IPS-18c (cell line): ENCODE measurements around the gene GRIN2B.

Source experiments
- H3K4me3 ChIP-seq: 2 replicates; pipeline ENCODE4 v1.7.0; 2013; ENCODE audit warnings: low read depth, mild to moderate bottlenecking, low read length, moderate library complexity; ENCODE audit not compliant: insufficient read depth
- H3K9me3 ChIP-seq: one replicate; pipeline ENCODE4 v1.6.1; 2013; ENCODE audit warnings: mild to moderate bottlenecking, low read length, moderate library complexity; ENCODE audit not compliant: control insufficient read depth, insufficient read depth

Gene GRIN2B

DNA sequence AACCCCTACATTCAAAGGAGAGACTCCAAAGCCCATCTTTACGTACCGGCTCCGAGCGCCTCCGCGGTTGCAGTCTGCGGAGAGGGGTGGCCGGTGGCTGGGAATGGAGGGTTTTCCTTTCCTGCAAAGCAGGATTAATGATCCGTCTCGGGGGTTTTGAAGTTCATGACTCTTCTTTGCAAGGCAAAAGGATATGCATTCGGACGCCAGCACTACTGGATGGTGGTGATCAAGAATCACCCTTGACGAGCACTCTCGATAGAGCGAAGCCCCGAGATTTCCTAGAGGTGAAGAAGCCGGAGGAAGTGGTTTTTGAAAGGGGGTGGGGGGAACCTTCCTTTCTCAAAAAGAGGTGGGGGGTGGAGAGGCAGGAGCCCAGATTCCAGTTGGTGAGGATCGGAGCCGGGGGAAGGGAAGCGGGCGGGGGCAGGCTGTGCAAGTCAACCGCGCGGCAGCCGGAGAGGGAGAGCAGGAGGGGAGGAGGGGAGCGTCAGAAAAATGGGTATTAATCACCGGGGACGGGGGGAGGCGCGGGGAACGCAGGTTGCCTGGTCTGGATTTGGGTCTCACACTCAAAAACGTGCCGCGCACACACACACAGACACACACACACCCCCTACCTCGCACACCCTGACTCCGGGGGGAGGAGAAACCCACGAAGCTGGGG, at the start of gene GRIN2B:
GRIN2B (minus strand) TSS at position 307 of the 667 bp plus-strand sequence. CDS start 115,394 bp downstream, outside the sequence.
- H3K4me3 ChIP-seq = peak within 1 kb of the TSS; percentile 71
- H3K9me3 ChIP-seq = no peaks in the 10 kb centered on the region

DNA sequence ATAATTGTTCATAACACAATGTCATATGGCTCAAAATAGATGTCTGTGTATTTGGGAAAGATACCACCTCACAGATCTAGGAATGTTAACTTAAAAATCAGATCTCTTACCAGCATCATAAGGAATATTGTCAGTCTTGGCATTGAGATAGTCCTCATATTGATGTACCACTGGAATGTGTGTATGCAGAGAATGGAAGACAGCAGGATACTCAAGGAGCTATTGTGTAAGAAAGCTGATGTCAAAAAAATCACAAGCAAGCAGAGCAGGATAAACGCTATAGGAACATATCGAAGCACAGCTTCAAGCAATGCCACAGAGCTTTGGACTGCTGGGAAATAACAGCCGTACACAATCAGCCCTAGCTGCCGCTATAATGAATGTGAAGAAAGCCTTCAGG, 45.1 kb upstream of the GRIN2B start:
- Histone ChIP-seq H3K9me3 (no peaks in the 10 kb centered on the region), H3K4me3 (no peak overlapping the region)

DNA sequence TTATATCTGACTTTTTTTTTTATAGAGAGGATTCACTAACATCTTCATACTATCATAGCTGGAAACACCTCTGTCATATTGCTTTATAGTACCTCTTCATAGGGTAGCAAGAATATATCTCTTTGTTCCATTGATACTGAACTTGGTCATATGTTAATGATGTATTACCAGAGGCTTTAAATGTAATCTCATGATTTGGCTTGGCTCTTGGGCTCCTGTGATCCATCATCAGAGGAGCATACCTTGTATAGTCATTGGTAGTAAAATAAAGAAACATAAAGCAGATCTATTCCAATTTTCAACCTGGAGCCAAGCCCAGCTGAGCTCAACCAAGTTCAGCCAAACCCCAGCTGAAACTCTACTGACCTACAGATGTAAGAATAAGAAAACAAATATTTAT, 43.2 kb upstream of the GRIN2B start:
- Histone ChIP-seq H3K4me3 (no peak overlapping the region), H3K9me3 (no peaks in the 10 kb centered on the region)

DNA sequence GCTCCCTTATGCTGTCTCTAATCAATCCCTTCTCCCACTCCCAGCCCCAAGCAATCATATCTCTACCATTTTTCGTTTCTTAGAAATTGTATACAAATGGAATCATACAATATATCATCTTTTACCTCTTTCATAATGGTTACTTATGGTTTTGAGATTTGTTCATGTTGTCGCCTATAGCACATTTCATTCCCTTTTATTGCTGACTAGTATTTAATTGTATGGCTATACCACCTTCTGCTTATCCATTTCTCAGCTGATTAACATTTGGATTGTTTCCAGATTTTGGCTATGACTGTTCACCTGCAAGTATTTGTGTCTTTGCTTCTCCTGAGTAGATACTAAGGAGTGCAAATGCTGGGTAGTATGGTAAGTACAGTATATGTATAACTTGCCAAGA, 36.7 kb upstream of the GRIN2B start:
- no peak overlapping the region for H3K4me3 ChIP-seq
- H3K9me3 ChIP-seq = no peaks in the 10 kb centered on the region

DNA sequence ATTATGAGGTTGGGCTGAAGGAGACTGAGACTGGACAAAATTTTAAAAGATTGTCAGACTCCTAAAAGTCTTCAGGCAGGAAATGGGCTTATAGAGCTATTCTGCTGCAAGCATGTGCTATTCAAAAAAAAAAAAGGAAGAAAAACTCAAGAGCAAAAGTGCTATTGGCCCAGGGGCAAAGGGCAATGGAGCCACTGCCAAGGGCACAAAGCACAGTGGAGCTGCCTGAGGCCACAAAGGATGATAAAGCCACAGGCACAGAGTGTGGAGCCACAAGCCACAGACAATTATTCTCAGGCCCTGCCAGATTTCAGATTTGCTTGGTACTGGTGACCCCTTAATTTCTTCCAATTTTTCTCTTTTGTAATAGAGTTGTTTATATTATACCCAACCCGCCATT, 29.6 kb upstream of the GRIN2B start:
- H3K9me3 ChIP-seq = no peaks in the 10 kb centered on the region
- H3K4me3 ChIP-seq = no peak overlapping the region

DNA sequence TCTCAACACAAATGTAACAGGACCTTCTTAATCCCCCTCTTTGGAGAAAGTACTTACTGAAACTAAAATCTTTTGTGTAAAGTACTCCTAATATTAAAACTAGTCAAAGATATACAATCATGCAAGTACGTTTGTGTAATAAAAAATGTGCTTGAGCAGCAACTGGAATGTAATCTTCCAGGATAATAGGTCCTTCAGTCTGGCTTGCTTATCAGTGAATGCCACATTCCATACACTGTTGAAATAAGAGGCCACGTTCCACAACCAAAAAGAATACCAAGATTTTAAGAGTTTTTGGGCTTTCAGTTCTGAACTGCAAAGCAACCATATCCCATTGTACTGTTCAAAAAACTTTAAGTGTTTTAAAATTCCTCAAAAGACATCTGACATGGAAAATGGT, 26.2 kb upstream of the GRIN2B start:
- Histone ChIP-seq H3K9me3 (no peaks in the 10 kb centered on the region), H3K4me3 (no peak overlapping the region)

DNA sequence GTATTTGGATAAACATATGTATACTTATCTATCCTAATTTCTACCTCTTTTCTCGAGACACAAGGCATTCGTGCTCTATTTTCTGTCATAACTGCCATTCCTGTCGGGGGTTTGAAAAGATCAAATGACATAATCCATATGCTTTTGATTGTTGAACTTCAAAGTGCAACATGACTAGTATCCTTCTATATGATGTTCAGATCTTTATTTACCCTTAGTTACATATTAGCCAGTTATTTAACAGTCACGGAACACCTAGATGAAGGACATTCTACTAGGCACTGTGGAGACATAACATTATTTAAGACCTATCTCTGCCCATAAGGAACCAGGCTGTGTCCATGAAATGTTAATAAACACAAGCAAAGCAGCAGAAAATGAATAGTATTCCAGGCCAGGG, 11.2 kb upstream of the GRIN2B start:
- Histone ChIP-seq H3K9me3 (no peaks in the 10 kb centered on the region), H3K4me3 (no peak overlapping the region)

DNA sequence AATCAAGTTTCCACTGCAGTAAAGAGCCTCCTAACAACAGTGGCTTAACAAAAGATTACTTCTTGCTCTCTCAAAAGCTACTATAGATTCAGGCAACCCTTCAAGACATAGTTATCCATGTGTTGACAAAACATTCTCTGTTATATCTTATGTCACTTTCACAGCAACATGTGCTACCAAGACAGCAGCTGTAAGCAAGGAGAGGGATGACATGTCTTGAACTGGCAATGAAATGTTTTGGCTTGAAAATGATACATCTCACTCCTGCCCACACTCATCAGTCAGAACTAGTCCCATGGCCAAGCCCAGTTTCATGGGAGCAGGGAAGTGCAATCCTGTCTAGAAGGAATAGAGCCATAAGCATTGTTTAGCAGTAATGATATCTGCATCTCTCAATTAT, 10.7 kb upstream of the GRIN2B start:
- Histone ChIP-seq H3K4me3 (no peak overlapping the region), H3K9me3 (no peaks in the 10 kb centered on the region)

DNA sequence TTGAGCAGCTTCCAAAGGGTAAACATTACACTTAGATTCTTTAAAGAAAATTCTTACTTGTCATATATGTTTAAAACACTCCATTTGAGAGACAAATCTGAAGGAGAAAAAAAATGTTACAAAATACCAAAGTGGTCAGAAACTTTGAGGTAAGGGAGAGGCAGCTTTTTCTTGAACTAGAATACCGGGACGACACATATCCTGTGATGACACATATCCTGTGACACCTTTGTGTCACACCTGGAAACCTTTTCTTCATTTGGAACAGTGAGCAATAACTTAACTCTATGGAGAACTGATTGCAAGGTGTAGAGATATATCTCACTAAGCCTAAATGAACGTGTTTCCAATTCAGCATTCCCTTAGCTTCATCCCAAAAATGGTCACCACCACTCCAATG, 4.6 kb upstream of the GRIN2B start:
- H3K4me3 ChIP-seq = no peak overlapping the region
- no peaks in the 10 kb centered on the region for H3K9me3 ChIP-seq

DNA sequence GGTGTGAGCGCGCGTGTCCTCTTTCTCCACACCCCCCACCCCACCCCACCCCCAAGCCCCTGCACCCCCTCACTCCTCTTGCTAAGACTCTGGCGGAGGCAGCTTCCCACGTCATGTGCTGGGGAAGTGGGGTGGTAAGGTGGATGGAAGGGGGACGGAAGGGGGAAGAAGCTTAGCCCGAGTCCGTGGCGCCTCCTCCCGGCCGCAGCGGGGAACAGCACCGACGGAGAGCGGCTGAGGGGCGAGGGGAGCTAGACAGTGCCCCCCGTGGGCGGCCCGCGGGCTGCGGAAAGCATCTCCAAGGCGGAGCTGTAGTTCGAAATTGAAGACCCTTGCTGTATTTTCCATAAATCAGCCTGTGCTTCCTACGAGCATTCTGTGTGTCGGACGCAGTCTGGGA, 588 bp upstream of the GRIN2B start:
- Histone ChIP-seq H3K4me3 (peak overlapping the region; percentile 71; the same call in 1 of the 2 replicates), H3K9me3 (no peaks in the 10 kb centered on the region)

DNA sequence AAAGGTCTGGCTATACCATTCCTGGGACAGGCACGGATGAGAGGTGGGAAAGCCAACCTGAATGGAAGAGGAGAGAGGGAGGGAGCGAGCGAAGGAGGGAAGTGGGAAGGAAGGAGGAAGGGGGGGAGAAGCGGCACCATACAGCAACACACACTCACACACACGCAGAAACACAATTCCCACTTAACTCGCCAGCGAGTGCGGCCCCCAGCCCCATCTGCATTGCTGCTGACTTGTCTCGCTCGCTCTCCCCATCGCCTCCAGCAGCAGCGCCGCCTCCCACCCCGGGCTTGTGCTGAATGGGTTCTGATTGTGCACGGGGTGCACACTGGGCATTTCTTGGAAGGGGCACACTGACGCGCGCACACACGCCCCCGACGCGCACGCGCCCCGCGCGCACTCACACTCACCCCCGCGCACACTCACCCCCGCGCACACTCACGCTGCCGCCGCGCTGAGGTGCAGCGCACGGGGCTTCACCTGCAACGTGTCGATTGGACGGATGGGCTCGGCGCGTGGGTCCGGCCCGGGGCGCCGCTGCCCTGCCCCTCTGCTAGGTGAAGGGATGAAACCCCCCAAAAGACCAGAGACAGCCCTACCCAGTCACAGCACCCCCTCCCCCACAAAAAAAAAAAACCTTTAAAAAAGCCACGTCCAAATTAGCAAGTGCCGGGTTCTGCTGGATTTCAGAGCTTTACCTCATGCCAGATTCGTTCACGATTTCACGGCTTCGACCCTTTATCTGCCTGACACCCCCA, 685 bp downstream of the GRIN2B start:
- H3K9me3 ChIP-seq = no peaks in the 10 kb centered on the region
- peak overlapping the region; percentile 71 for H3K4me3 ChIP-seq

DNA sequence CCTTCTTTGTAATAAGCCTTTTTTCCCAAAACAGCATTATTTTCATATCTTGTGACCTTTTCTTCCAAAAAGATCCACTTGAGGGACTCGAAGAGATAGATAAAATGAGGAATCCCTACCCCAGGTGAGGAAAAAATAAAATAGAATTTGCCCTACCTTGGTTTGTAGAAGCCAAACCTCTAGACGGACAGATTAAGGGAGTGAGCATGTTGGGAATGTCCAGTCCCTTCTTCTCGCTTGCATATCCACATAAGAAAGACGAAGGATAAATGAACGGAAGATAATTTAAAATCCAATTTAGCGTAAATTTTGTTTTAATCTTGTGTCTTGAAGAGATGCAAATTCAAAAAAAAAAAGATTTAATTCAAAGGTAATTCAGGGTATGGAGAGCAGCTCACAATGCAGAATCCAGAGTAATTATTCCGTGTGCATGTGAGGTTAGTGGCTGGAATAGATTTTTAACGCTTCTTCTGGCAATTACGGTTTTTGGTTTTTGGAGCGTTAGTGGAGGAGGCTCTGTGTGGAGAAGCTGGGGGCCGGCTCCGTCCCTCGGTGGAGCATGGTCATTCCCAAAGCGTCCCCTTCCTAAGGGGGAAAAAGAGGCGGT, 1.5 kb downstream of the GRIN2B start:
- peak overlapping the region; percentile 71 for H3K4me3 ChIP-seq

DNA sequence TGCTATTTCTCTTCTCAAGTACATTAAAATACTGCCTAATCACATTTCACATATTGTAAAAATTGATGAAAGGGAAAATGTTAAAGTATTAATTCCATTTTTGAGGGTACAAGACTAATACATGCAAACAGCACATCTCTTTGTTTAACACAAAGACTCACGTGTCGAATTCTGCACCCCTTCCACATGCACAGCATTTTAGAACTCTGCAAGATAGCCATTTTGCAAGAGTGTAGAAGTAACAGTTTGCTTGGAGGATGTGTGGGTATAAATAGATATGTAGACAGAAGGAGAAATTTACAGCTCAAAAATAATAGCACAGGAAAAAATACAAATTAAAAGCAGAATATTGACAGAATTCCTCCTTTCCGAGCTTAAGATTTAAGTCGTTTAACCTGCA, 2.5 kb downstream of the GRIN2B start:
- no peak overlapping the region for H3K4me3 ChIP-seq
- H3K9me3 ChIP-seq = no peaks in the 10 kb centered on the region

More for the DNA sequence above, 1.5 kb downstream of the GRIN2B start:
- H3K9me3 ChIP-seq = no peaks in the 10 kb centered on the region

DNA sequence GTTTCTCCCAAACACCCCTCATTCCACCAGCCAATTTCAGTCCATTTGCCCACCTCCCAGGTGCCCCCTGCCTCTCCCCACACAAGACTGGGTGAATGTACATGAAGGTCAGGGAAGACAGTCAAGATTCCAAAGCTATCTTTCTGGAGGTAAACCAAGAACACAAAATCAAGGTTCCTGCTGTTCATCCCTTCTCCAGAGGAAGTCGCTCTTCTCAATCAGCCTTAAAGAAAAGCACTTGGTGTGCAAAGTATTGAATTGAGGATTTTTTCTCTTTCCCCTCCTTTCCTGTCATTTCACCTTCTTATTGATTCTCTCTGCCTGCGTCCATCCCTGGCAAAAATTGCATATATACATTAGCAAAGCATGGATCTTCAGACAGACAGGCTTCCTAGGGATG, 4.5 kb downstream of the GRIN2B start:
- Histone ChIP-seq H3K9me3 (no peaks in the 10 kb centered on the region), H3K4me3 (no peak overlapping the region)

DNA sequence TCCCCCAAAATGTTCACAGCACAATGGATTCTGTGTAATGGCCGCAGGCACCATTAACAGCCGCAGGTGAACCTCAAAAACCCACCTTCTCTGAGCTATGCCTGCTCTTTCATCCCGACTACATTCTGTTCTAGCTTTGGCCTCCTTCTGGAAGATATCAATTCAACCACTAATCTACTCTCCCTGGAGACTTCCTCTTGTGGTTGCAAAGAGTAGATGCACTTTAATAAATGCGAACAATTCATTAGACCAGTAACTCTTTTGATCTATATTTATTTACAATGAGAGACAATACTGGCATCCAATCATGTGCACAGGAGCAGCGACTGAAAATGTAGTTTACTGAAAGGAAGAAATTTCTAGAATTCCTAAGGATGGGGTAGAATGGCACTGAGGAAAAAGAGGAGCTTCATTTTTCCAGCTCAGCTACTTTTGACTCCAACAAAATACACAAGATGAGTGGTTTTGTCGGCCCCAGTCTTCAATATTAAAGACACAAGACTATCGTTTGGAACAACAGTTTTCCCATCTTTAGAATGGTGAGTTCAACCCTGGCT, 5.3 kb downstream of the GRIN2B start:
- Histone ChIP-seq H3K4me3 (no peak overlapping the region), H3K9me3 (no peaks in the 10 kb centered on the region)

DNA sequence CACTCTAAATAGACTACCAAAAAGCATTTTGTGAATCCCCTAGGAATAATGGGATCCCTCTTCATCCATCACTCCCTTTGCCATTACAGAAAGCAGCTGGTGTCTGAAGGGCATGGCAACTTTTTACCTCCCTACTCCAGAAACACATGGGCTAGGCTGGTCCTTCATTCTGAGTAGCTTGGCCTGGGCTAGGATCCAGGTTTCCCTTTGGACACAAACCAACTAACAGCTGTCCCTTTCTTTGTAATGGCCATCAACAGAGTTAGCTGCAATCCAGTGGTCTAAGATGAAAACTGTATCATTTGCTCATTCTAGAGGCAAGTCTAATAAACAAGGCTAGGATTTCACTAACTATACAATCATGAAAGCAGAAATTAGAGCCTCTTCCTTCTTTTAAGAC, 7.4 kb downstream of the GRIN2B start:
- H3K9me3 ChIP-seq = no peaks in the 10 kb centered on the region
- no peak overlapping the region for H3K4me3 ChIP-seq

DNA sequence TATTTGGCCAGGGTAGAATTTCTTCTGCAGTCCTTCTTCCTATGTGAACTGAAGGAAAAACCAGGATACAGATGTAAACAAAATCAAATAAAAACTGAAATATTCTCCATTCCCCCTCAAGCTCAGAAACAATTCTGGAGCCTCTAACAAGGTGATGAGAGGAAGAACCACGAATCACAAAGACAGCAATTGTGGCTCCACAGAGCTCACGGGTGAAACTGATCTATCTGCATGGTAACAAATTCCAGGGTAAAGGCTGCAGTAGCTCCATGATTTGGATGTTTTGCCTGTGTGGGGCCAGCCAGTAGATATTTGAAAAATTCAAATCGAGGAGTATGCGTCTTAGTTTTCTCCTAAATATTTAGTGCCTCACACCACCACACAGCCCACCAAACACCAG, 10.6 kb downstream of the GRIN2B start:
- H3K9me3 ChIP-seq = no peaks in the 10 kb centered on the region
- H3K4me3 ChIP-seq = no peak overlapping the region

DNA sequence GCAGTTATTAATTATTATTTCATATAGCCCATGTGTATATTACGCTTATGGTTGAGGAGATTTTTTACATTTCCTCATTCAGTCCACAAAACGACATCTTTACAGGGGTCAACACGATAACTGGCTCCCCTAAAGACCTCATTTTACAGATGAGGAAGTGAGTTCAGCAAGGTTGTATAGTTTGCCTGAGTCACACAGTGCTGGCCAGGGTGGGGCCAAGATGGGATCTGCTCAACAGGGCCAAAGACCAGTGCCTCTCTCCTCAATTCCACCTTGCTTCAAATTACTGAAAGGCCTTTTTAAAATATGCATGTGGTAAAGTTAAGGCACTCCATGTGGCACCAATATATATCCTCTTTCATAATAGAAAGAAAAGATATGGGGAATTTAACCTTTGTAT, 13.1 kb downstream of the GRIN2B start:
- H3K9me3 ChIP-seq = no peaks in the 10 kb centered on the region

More for the DNA sequence above, 13.1 kb downstream of the GRIN2B start:
- no peak overlapping the region for H3K4me3 ChIP-seq
